HEK293 (cell line): ENCODE data around the gene BAZ1A.

Experiments
- ZNF324 ChIP-seq: fragments of 450-650 bp; formaldehyde crosslinking; IDR thresholded peaks from 2 replicates; pipeline ENCODE4 v1.5.1; 2016; ENCODE audit warnings: missing biosample characterization, missing genetic modification characterization
- ZNF510 ChIP-seq: fragments of 450-650 bp; formaldehyde crosslinking; IDR thresholded peaks from 2 replicates; pipeline ENCODE4 v1.5.1; 2018; ENCODE audit warnings: mild to moderate bottlenecking, missing genetic modification characterization, missing biosample characterization; ENCODE audit not compliant: insufficient replicate concordance
- ZNF837 ChIP-seq: fragments of 450-650 bp; formaldehyde crosslinking; IDR thresholded peaks from 2 replicates; pipeline ENCODE4 v1.5.1; 2016; ENCODE audit warnings: missing biosample characterization, missing genetic modification characterization

DNA sequence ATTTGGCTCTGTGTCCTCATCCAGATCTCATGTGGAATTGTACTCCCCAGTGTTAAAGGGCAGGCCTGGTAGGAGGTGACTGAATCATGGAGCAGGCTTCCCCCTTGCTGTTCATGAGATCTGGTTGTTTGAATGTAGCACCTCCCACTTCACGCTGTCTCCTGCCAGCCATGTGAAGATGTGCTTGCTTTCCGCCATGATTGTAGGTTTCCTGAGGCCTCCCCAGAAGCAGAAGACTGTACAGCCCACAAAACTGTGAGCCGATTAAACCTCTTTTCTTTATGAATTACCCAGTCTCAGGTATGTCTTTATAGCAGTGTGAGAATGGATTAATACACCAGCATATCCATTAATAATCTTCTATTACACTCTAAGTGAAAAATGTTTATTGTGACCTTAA is 70.2 kb downstream of the BAZ1A start:
- TF ChIP-seq ZNF837 (tag by site-specific recombination) (no peak), ZNF324 (no peak), ZNF510 (tag by site-specific recombination) (no peak)
